Liver (tissue), 9 donors: ENCODE results near the gene KLHL40. TPM values are rescaled to one million over a fixed set of nuclear protein-coding genes. Genes with fewer than 3 reads are reported as not detected.

ENCODE experiments used
- DNase-seq: peaks from one replicate; pipeline ENCODE4 v3.0.0-alpha.2; 2017; ENCODE audit warnings: low spot score
- H3K27ac ChIP-seq, 2 donors: one replicate each; pipeline ENCODE4 v1.7.0; 2013; ENCODE audit warnings: inconsistent platforms in 2 of 2, low read length in 2 of 2, control low read depth in 1 of 2, low read depth in 1 of 2, mild to moderate bottlenecking in 1 of 2
- H3K27me3 ChIP-seq, 4 donors: one replicate each; pipeline versions ENCODE4 v1.6.1 to v1.7.0; 2013; ENCODE audit warnings: low read length in 3 of 4, inconsistent platforms in 1 of 4, mild to moderate bottlenecking in 1 of 4, moderate library complexity in 1 of 4; ENCODE audit not compliant: control insufficient read depth in 4 of 4, insufficient read depth in 4 of 4
- H3K36me3 ChIP-seq, 4 donors: one replicate each; pipeline versions ENCODE4 v1.6.1 to v1.7.0; 2013; ENCODE audit warnings: low read length in 3 of 4, mild to moderate bottlenecking in 3 of 4, low read depth in 1 of 4, moderate library complexity in 1 of 4; ENCODE audit not compliant: control insufficient read depth in 4 of 4, insufficient read depth in 3 of 4
- H3K4me1 ChIP-seq, 4 donors: one replicate each; pipeline versions ENCODE4 v1.6.1 to v1.7.0; 2013; ENCODE audit warnings: low read length in 3 of 4, mild to moderate bottlenecking in 3 of 4, moderate library complexity in 1 of 4; ENCODE audit not compliant: control insufficient read depth in 4 of 4, insufficient read depth in 4 of 4
- H3K4me3 ChIP-seq, 3 donors: one replicate each; pipeline versions ENCODE4 v1.6.1 to v1.7.0; 2013; ENCODE audit warnings: low read length in 3 of 3, control low read depth in 1 of 3, low read depth in 1 of 3, mild to moderate bottlenecking in 1 of 3
- H3K9ac ChIP-seq, 2 donors: one replicate each; pipeline ENCODE4 v1.7.0; 2013; ENCODE audit warnings: low read length in 2 of 2, mild to moderate bottlenecking in 2 of 2, moderate library complexity in 2 of 2, control low read depth in 1 of 2, low read depth in 1 of 2
- H3K9me3 ChIP-seq, 4 donors: one replicate each; pipeline versions ENCODE4 v1.6.1 to v1.7.0; 2013; ENCODE audit warnings: low read length in 3 of 4; ENCODE audit not compliant: control insufficient read depth in 4 of 4
- ATF3 ChIP-seq: IDR thresholded peaks from 2 replicates; pipeline ENCODE4 v1.6.1; 2016; ENCODE audit warnings: antibody characterized with exemption
- CTCF ChIP-seq: fragments of 150-350 bp; IDR thresholded peaks from 2 replicates; pipeline ENCODE4 v1.5.1; 2017; ENCODE audit warnings: improper control_type of control experiment, low read depth, low read length; ENCODE audit not compliant: missing input control
- HNF4A ChIP-seq, 2 donors: conservative IDR thresholded peaks; 2 replicates each; pipeline ENCODE4 v1.6.1; 2016; ENCODE audit warnings: antibody characterized with exemption in 2 of 2, mild to moderate bottlenecking in 2 of 2
- HNF4G ChIP-seq: IDR thresholded peaks from 2 replicates; pipeline ENCODE4 v1.6.1; 2016; ENCODE audit warnings: antibody characterized with exemption
- JUND ChIP-seq, 2 donors: IDR thresholded peaks; 2 replicates each; pipeline ENCODE4 v1.6.1; 2016; ENCODE audit warnings: antibody characterized with exemption in 2 of 2
- NR2F2 ChIP-seq: IDR thresholded peaks from 2 replicates; pipeline ENCODE4 v1.6.1; 2016; ENCODE audit warnings: antibody characterized with exemption
- RAD21 ChIP-seq, 2 donors: IDR thresholded peaks; 2 replicates each; pipeline ENCODE4 v1.6.1; 2016; ENCODE audit warnings: antibody characterized with exemption in 2 of 2, mild to moderate bottlenecking in 2 of 2
- SP1 ChIP-seq: IDR thresholded peaks from 2 replicates; pipeline ENCODE4 v1.6.1; 2018; ENCODE audit warnings: antibody characterized with exemption, mild to moderate bottlenecking
- TAF1 ChIP-seq: conservative IDR thresholded peaks from 2 replicates; pipeline ENCODE4 v1.6.1; 2016; ENCODE audit warnings: antibody characterized with exemption, mild to moderate bottlenecking
- WGBS: extraction: QIAGEN DNeasy Blood & Tissue Kit; methylation state at CpG from one replicate; pipeline ENCODE4 v1.1.7; 2013; 5-methylcytosine and 5-hydroxymethylcytosine counted together
- polyA plus RNA-seq, 2 donors: library from polyadenylated mRNA; stranded (reverse) in 1 of 2; unstranded in 1 of 2; fragments of 200-250 nt in 1 of 2; fragments of >200 nt in 1 of 2; fragmentation: Nextera tagmentation in 1 of 2; extraction: Ambion mirVana in 1 of 2; gene quantifications; one replicate each; pipeline versions ENCODE4 v1.2.1 to v1.2.3, GENCODE V29; 2013 to 2015
- total RNA-seq, 2 donors: library from RNA; depleted of rRNA; stranded (reverse); fragments of >200 nt; gene quantifications; one replicate each; pipeline ENCODE4 v1.2.3, GENCODE V29; 2014
- donor health status: healthy.
- donor health status: healthy.
- donor health status: healthy.
- donor health status: healthy.
- donor health status: healthy.

KLHL40 gene
- total and polyA plus RNA-seq, 4 donors: not detected

GRCh38 chr3:42684632-42685362, 540 bp upstream of the KLHL40 start:
- Histone ChIP-seq H3K36me3 (no peaks in the 10 kb centered on the region), H3K9ac (no peak overlapping the region), H3K27ac (no peak overlapping the region), H3K9me3 (no peaks in the 10 kb centered on the region), H3K4me3 (no peak overlapping the region), H3K4me1 (peaks cover 0 to 2% (median under 1%) of the 10 kb centered on the region in 4 donors), H3K27me3 (no peaks in the 10 kb centered on the region)
- no peak for TF ChIP-seq JUND (IDR thresholded peaks at IDR 0.05)
- no peak for TF ChIP-seq CTCF
- TF ChIP-seq SP1: no peak
- TF ChIP-seq RAD21 (IDR thresholded peaks at IDR 0.05): no peak
- TF ChIP-seq NR2F2: no peak
- TF ChIP-seq ATF3: no peak
- 82% methylated on average over 7 of the region's 7 CpGs for WGBS
- no peak for DNase-seq

- TF ChIP-seq HNF4G (no peak), HNF4A (conservative IDR thresholded peaks at IDR 0.05) (no peak), TAF1 (no peak)
- H3K4me3 ChIP-seq: no peak overlapping the region
- no peak overlapping the region for H3K9ac ChIP-seq
- H3K27ac ChIP-seq: no peak overlapping the region
- 36% methylated on average over 80 of the region's 80 CpGs for WGBS
- no peaks in the 10 kb centered on the region for H3K9me3 ChIP-seq
- H3K27me3 ChIP-seq: no peaks in the 10 kb centered on the region
- no peaks in the 10 kb centered on the region for H3K36me3 ChIP-seq
- no peak for DNase-seq
- H3K4me1 ChIP-seq: peaks cover 0 to 2% (median under 1%) of the 10 kb centered on the region in 4 donors
Observed at GRCh38 chr3:42685891-42686820, 819 bp downstream of the KLHL40 start.

- TF ChIP-seq HNF4G: no peak
- no peak for TF ChIP-seq NR2F2
Observed at GRCh38 chr3:42686832-42687650, 1.7 kb downstream of the KLHL40 start.

More at GRCh38 chr3:42686832-42687650, 1.7 kb downstream of the KLHL40 start:
- Histone ChIP-seq H3K4me1 (peaks cover 0 to 2% (median under 1%) of the 10 kb centered on the region in 4 donors), H3K27me3 (no peaks in the 10 kb centered on the region), H3K4me3 (no peak overlapping the region), H3K9ac (no peak overlapping the region), H3K9me3 (no peaks in the 10 kb centered on the region), H3K36me3 (no peaks in the 10 kb centered on the region), H3K27ac (no peak overlapping the region)
- DNase-seq: no peak
- 90% methylated on average over 7 of the region's 7 CpGs for WGBS
